Thoracic aorta (tissue), 2 donors: Measurements from ENCODE around the gene BMPR1A. TPM values are rescaled to one million over a fixed set of nuclear protein-coding genes. Genes with fewer than 3 reads are reported as not detected.
A peak's percentile ranks its signal among the peaks of the same experiment; 100 is the strongest.
"Not testable (repeated sequence)": the region's sequence is repeated elsewhere in the genome, so short reads cannot be mapped to it uniquely, and the experiment has no call there.

ENCODE experiments used
- ATAC-seq: fragments of 150-250 bp; one replicate; pipeline ENCODE4 v1.8.0; 2017; ENCODE audit warnings: low read depth; ENCODE audit not compliant: insufficient number of reproducible peaks, low FRiP score
- DNase-seq: peaks from one replicate; pipeline ENCODE4 v3.0.0-alpha.2; 2020; ENCODE audit warnings: low spot score
- H3K27ac ChIP-seq, 2 donors: fragments of 200-600 bp; sonication (generic); 1 replicate in 1 of 2; 2 replicates in 1 of 2; pipeline ENCODE4 v1.5.1; 2016; ENCODE audit warnings: mild to moderate bottlenecking in 2 of 2, moderate library complexity in 2 of 2
- H3K27me3 ChIP-seq: fragments of 200-600 bp; sonication (generic); replicated peaks from 2 replicates; pipeline ENCODE4 v1.6.0; 2016; ENCODE audit warnings: mild to moderate bottlenecking; ENCODE audit not compliant: insufficient read depth
- H3K36me3 ChIP-seq: fragments of 200-600 bp; sonication (generic); one replicate; pipeline ENCODE4 v1.5.1; 2016
- H3K4me1 ChIP-seq, 2 donors: fragments of 200-600 bp; sonication (generic); 1 replicate in 1 of 2; 2 replicates in 1 of 2; pipeline versions ENCODE4 v1.5.1 to v1.6.0; 2016; ENCODE audit warnings: low read depth in 2 of 2, mild to moderate bottlenecking in 1 of 2; ENCODE audit not compliant: control insufficient read depth in 1 of 2
- H3K4me3 ChIP-seq: fragments of 200-600 bp; sonication (generic); 2 replicates; pipeline ENCODE4 v1.5.1; 2016; ENCODE audit warnings: mild to moderate bottlenecking
- H3K9me3 ChIP-seq: fragments of 200-600 bp; sonication (generic); 2 replicates; pipeline ENCODE4 v1.5.1; 2016
- CTCF ChIP-seq: fragments of 200-600 bp; sonication (generic); IDR thresholded peaks from one replicate; pipeline ENCODE4 v1.5.1; 2019; ENCODE audit warnings: antibody characterized with exemption
- total RNA-seq, 2 donors: library from RNA; depleted of rRNA; stranded (reverse); fragments of >200 nt; gene quantifications; one replicate each; pipeline versions ENCODE4 v1.1.0 to v1.2.3, GENCODE V29; 2016

The BMPR1A gene
- total RNA-seq, 2 donors from 2014 or later, result 69.0 to 130 TPM

DNA sequence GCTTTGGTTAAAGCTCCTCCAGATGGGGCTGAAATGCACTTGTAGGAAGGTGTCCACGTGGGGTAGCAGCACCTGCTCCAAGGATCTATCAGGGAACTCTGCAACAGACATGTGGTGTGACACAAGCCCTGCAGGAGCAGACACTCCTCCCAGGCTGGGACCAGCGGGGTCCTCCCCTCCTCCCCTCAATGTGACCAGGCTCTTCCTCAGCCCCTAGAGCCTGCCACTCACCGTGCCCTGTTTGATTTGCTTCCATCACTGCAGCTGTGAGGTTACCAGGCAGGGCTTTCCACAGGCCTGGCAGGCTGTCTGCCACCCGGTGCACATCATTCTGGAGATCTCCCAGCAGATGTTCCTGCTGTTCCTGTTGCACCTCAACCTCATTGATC lies 187.6 kb downstream of the BMPR1A start:
- Histone ChIP-seq H3K4me3 (no peak overlapping the region), H3K4me1 (peaks cover 15 to 35% of the 10 kb centered on the region in 2 donors), H3K9me3 (no peaks in the 10 kb centered on the region), H3K27ac (no peak overlapping the region), H3K36me3 (no peaks in the 10 kb centered on the region), H3K27me3 (no peaks in the 10 kb centered on the region)
- TF ChIP-seq CTCF, result no peak
- DNase-seq (no peak), ATAC-seq (no peak)

GRCh38 chr10:86944471-86944870 lies 188.1 kb downstream of the BMPR1A start:
- H3K4me3 ChIP-seq, result no peak overlapping the region
- ATAC-seq (no peak), DNase-seq (no peak)
- no peaks in the 10 kb centered on the region for H3K9me3 ChIP-seq
- H3K27me3 ChIP-seq, result no peaks in the 10 kb centered on the region
- TF ChIP-seq CTCF, result no peak
- peak overlapping the region in 1 of 2 donors; percentile 13 for H3K27ac ChIP-seq
- H3K4me1 ChIP-seq, result peaks cover 15 to 34% of the 10 kb centered on the region in 2 donors
- H3K36me3 ChIP-seq, result no peaks in the 10 kb centered on the region

- Histone ChIP-seq H3K4me1 (peaks cover 15 to 34% of the 10 kb centered on the region in 2 donors), H3K36me3 (no peaks in the 10 kb centered on the region), H3K9me3 (no peaks in the 10 kb centered on the region), H3K27me3 (no peaks in the 10 kb centered on the region), H3K27ac (peak overlapping the region in 1 of 2 donors; percentile 13), H3K4me3 (no peak overlapping the region)
- TF ChIP-seq CTCF, result no peak
- DNase-seq (no peak), ATAC-seq (no peak)
Measured at GRCh38 chr10:86944907-86945306, 188.5 kb downstream of the BMPR1A start.

GRCh38 chr10:86945361-86946212 lies 189.2 kb downstream of the BMPR1A start:
- peak overlapping the region; percentile 13 to 23 for H3K27ac ChIP-seq
- no peaks in the 10 kb centered on the region for H3K27me3 ChIP-seq
- TF ChIP-seq CTCF, result peak; percentile 39
- DNase-seq (peak; percentile 3), ATAC-seq (peak; percentile 35)
- peak overlapping the region; percentile 38 for H3K4me3 ChIP-seq
- no peaks in the 10 kb centered on the region for H3K9me3 ChIP-seq
- H3K36me3 ChIP-seq, result no peaks in the 10 kb centered on the region
- peaks cover 15 to 34% of the 10 kb centered on the region in 2 donors for H3K4me1 ChIP-seq

- H3K4me1 ChIP-seq, result peaks cover 15 to 40% of the 10 kb centered on the region in 2 donors
- ATAC-seq, result no peak
- no peaks in the 10 kb centered on the region for H3K27me3 ChIP-seq
- H3K9me3 ChIP-seq, result no peaks in the 10 kb centered on the region
- DNase-seq, result peak; percentile 10
- no peak overlapping the region for H3K27ac ChIP-seq
- no peak for TF ChIP-seq CTCF
- H3K36me3 ChIP-seq, result no peaks in the 10 kb centered on the region
- peak overlapping the region; percentile 38 for H3K4me3 ChIP-seq
Measured at GRCh38 chr10:86946213-86947155, 190.1 kb downstream of the BMPR1A start.

GRCh38 chr10:86947806-86948205 lies 191.4 kb downstream of the BMPR1A start:
- peaks cover 18 to 45% of the 10 kb centered on the region in 2 donors for H3K4me1 ChIP-seq
- H3K9me3 ChIP-seq, ATAC-seq, H3K4me3 ChIP-seq, H3K27me3 ChIP-seq, DNase-seq, H3K36me3 ChIP-seq, H3K27ac ChIP-seq: not testable (repeated sequence)
